Breast epithelium (tissue), 3 donors: Measurements from ENCODE around the gene POLA2.

Experiments used
- POLR2A ChIP-seq: fragments of 450-650 bp; IDR thresholded peaks from one replicate; pipeline ENCODE4 v1.6.1; 2016; ENCODE audit warnings: antibody characterized with exemption, mild to moderate bottlenecking, moderate library complexity
- POLR2AphosphoS5 ChIP-seq, 3 donors: sonication (generic); formaldehyde crosslinking; IDR thresholded peaks; one replicate each; pipeline ENCODE4 v1.6.1; 2017; ENCODE audit warnings: antibody characterized with exemption in 3 of 3
- TF ChIP-seq, protein P1 (sequence below), 3 donors: fragments of 450-650 bp; IDR thresholded peaks; one replicate each; pipeline ENCODE4 v1.5.1; 2016 to 2017; ENCODE audit warnings: antibody characterized with exemption in 3 of 3, mild to moderate bottlenecking in 3 of 3, moderate library complexity in 3 of 3

DNA sequence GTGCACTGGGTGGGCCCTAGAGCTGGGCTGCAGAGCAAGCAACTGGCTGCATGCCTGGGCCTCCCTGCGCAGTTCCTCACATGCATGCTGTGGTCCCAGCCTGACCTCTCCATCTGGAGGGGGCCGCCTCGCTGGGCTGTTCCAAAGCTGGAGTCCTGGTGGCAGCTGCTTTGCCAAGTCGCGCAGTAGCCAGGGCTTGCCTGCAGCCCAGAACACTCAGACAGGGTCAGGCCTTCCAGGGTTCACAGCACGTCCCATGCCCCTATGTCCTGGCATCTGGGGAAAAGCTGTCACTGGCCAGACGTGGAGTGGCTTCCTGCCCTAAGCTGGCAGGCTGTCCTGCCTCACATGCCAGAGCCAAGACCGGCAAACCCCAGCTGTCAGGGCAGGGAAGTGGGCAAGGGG, 36.4 kb downstream of the POLA2 start:
- TF ChIP-seq, protein P1, sequence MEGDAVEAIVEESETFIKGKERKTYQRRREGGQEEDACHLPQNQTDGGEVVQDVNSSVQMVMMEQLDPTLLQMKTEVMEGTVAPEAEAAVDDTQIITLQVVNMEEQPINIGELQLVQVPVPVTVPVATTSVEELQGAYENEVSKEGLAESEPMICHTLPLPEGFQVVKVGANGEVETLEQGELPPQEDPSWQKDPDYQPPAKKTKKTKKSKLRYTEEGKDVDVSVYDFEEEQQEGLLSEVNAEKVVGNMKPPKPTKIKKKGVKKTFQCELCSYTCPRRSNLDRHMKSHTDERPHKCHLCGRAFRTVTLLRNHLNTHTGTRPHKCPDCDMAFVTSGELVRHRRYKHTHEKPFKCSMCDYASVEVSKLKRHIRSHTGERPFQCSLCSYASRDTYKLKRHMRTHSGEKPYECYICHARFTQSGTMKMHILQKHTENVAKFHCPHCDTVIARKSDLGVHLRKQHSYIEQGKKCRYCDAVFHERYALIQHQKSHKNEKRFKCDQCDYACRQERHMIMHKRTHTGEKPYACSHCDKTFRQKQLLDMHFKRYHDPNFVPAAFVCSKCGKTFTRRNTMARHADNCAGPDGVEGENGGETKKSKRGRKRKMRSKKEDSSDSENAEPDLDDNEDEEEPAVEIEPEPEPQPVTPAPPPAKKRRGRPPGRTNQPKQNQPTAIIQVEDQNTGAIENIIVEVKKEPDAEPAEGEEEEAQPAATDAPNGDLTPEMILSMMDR (IDR thresholded peaks at IDR 0.05), result no peak
- TF ChIP-seq POLR2AphosphoS5 (IDR thresholded peaks at IDR 0.05) (peak in 1 of 3 donors; percentile 20), POLR2A (no peak)
